Measurements from ENCODE around the gene UPB1.
"Not testable (repeated sequence)": the region's sequence is repeated elsewhere in the genome, so short reads cannot be mapped to it uniquely, and the experiment has no call there.

UPB1 gene

DNA sequence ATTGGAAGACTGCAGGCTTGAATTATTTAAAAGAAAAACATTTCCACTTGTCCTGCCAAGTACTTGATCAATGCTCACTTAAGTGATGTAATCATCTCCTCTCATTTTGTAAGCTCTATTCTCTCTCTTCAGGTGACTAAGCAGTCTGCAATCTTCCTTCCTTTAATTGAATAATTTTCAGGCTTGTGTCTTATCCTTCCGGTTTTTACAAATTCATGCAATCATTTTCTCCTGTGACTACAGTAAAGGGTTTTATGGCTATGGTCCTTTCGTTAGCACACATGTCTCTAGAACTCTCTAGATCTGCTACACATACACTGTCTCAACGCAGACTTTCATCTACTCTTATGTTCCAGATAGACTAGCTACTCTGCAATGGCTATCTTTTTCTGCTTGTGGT is 12.6 kb upstream of the UPB1 start:
- DNase-seq = no peak

DNA sequence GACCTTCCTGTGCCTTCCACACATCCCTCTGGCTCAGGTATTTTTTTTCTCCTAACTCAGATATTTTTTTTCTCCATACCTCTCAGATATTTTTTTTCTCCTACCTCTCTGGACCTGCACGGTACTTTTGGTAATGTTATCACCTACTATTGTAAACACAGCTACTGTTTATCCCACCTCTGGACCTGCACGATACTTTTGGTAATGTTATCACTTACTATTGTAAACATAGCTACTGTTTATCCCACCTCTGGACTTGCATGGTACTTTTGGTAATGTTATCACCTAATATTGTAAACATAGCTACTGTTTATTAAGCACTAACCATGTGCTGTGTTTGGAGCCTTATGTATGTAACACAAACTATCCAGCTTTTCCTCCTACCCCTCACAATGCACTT is 12.1 kb upstream of the UPB1 start:
- DNase-seq = no peak

DNA sequence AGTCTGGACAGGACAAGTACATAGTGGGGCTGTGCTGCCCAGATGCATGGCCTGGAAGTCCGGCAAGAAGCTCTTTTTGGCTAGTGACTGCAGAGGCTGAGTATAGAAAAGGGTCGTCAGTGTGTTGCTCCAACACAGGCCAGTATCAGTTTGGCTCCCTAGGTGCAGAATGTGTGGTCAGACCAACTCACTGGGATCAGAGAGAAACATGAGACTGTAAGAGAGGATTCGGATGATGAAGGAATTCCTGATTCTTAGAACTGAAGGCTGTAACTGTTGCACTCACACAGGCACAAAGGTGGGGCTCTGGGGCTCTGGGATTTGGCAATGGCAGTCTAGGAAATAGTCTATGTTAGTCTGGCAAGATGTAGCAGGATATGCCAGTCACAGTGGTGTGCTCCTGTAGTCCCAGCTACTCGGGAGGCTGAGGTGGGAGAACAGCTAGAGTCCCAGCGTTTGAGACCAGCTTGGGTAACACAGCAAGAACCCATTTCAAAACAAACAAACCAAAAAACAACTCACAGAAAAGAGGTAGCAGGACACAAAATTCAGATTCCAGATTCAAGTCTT is 11.1 kb upstream of the UPB1 start:
- no peak for DNase-seq

GRCh38 chr22:24485170-24485569 is 10.0 kb upstream of the UPB1 start:
- DNase-seq = no peak

- DNase-seq = no peak
These were observed 9.5 kb upstream of the UPB1 start for GRCh38 chr22:24485608-24486007.

GRCh38 chr22:24486501-24486921 is 8.6 kb upstream of the UPB1 start:
- no peak for DNase-seq

- DNase-seq = no peak
These were observed 6.1 kb upstream of the UPB1 start for GRCh38 chr22:24489011-24489410.

GRCh38 chr22:24489434-24489833 is 5.7 kb upstream of the UPB1 start:
- not testable (repeated sequence) for DNase-seq

DNA sequence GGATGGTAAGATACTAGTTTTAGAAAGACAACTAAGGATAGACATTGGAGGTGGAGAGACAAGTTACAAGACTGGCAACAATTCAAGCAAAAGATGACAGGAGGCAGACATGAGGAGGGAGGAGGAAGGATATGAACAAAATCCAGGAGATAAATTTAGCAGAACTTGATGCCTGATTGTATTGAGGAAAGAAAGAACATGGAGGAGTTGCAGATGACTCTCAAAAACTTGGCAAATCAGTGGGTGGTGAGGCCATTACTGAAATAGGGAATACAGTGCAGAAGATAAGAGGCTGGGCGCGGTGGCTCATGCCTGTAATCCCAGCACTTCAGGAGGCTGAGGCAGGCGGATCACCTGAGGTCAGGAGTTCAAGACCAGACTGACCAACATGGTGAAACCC is 2.7 kb upstream of the UPB1 start:
- DNase-seq = no peak

DNA sequence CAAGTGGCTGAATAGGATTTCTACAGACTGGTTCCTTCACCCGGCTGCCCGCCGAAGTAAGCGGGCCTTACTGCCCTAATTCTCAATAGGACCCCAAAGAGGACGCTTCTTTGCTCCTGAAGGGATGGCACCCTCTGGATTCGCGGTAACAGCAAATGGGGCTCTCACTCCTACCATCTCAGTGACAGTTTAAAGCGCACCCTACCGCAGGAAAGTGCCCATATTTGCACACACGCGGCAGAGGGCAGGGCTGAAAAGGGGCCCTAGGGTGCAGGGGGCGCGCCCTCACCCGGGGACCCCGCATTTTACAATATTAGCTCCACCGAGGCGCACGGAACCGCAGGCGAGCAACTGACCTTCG is 985 bp upstream of the UPB1 start:
- no peak for DNase-seq

DNA sequence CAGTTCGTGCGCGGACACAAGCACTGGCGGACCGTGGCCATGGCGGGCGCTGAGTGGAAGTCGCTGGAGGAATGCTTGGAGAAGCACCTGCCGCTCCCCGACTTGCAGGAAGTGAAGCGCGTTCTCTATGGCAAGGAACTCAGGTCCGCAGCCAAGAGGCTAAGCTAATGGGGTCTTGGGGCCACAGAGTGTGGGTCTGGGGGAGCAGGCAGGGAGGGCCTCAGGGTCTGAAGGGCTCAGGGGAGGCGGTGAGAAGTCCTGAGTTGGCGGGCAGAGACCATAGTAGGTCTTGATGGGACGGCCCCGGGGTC is 188 bp downstream of the UPB1 start:
- no peak for DNase-seq

DNA sequence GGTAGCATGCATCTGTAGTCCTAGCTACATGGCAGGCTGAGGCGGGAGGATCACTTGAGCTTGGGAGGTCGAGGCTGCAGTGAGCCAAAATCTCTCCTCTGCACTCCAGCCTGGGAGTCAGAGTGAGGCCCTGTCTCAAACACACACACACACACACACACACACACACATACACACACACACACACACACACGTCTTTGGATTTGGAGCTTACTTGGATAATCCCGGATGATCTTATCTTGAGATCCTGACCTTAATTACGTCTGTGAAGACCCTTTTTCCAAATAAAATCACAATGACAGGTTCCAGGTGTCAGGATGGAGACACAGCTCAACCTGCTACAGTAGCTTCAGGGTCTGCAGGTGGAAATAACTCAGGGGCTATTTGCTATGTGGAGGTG is 1.1 kb downstream of the UPB1 start:
- DNase-seq = no peak

GRCh38 chr22:24496661-24497060 is 1.5 kb downstream of the UPB1 start:
- no peak for DNase-seq

GRCh38 chr22:24497841-24498258 is 2.7 kb downstream of the UPB1 start:
- no peak for DNase-seq

DNA sequence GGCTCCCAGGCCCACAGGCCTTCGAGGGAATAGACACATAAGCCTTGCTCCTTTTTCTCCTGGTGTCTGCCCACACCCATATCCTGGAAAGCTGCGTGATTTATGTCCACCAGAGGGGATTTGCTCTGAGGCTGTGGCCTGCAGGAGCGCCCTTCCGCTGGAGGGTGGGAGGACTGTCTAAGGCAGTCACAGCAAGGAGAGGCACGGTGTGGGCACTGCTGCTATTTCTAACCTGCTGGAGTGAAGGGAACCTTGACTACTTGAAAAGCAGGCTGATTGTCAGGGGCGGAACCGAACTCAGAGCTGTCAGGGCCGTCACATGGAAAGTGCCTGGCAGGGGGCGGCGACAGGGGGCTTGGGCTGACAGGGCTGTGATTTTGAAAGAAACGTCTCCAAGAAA is 3.7 kb downstream of the UPB1 start:
- no peak for DNase-seq

GRCh38 chr22:24499706-24500276 is 4.7 kb downstream of the UPB1 start:
- no peak for DNase-seq

DNA sequence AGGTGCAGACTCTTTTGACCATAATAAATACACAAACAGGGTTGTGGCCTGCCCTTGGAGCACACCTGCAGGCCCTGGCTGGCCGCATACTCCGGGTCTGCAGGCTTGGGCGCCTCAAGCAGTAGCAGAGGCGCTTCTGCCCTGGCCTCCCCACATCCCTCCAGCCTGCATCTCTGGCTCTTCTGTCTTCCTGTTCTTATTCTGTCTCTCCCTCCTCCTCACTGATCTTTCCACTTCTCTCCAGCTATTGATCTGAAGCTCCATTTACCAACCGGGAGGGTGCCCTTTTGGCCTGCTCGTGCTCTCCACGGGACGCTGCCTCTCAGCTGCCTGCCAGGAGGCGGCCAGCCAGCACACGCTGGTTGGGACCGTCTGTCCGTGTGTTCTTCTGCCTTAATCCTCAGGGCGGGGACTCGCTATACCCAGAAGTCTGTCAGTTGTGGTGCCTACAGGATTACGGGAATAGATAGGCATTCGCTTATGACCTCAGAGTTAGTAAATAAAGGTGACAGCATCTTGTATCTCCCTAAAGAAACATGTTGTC is 5.2 kb downstream of the UPB1 start:
- no peak for DNase-seq

- DNase-seq = no peak
These were observed 6.3 kb downstream of the UPB1 start for GRCh38 chr22:24501301-24502005.

- no peak for DNase-seq
These were observed 6.9 kb downstream of the UPB1 start for GRCh38 chr22:24502034-24502433.

- no peak for DNase-seq
These were observed 7.4 kb downstream of the UPB1 start for GRCh38 chr22:24502541-24502940.

DNA sequence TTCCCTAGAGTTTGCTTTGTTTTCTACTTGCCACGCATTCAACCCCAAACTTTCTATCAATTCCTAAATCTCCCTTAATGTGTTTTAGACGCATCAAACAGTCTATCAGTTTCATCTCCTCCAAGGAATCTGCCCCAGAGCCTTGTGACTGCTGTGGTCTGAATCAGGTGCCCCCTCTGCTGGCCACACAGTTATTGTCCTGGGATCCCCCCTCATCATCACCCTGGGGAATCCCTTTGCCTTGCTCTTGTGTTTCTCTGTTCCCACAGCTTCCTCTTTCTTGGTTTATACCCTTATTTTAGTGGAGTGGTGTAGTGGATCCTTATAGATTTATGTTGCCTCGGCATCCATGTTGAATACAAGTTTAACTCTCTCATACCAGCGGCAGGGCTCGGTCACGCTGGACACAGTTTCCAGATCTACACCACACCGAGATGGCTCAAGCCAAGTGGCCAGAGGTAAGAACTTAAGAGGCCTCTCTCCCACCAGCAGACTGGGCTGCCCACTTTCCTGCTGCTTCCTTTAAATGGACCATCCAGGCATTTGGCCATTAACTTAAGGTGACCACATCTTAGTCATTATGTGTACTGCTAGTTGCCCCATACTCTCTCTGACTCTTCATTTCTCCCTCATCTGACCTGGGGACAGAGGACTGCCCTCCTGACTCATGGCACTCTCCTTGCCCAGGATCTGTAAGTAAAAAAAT is 8.2 kb downstream of the UPB1 start:
- no peak for DNase-seq

GRCh38 chr22:24503843-24504338 is 8.8 kb downstream of the UPB1 start:
- no peak for DNase-seq

- DNase-seq = no peak
These were observed 9.4 kb downstream of the UPB1 start for GRCh38 chr22:24504540-24504939.

Data from right hindlimb (tissue), 1 donor.